IPS-18c (cell line): ENCODE results near the gene ALOX5.

Experiments used
- H3K4me3 ChIP-seq: 2 replicates; pipeline ENCODE4 v1.7.0; 2013; ENCODE audit warnings: low read depth, mild to moderate bottlenecking, low read length, moderate library complexity; ENCODE audit not compliant: insufficient read depth
- H3K9me3 ChIP-seq: one replicate; pipeline ENCODE4 v1.6.1; 2013; ENCODE audit warnings: mild to moderate bottlenecking, low read length, moderate library complexity; ENCODE audit not compliant: control insufficient read depth, insufficient read depth

ALOX5 gene

GRCh38 chr10:45428611-45429510 lies 54.8 kb downstream of the ALOX5 start:
- H3K9me3 ChIP-seq = peaks cover 1% of the 10 kb centered on the region
- H3K4me3 ChIP-seq = no peak overlapping the region

DNA sequence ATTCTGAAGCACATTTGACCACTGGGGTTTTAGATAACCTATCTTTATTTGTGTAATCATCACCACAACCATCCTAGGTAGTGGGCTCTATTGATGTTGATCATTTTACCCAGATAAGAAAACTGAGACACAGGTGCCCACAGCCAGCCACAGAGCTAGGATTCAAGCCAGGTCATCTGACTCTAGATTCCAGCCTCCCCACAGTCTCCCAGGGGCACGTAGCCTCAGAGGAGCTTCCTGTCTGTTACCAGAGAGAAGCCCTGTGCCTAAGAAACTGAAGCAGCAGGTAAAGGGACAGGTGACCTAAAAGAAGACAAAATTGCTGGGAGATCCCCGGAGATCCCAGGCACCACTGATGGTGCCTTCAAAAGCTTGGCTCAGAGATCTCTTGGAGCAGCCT lies 55.8 kb downstream of the ALOX5 start:
- H3K4me3 ChIP-seq = no peak overlapping the region

DNA sequence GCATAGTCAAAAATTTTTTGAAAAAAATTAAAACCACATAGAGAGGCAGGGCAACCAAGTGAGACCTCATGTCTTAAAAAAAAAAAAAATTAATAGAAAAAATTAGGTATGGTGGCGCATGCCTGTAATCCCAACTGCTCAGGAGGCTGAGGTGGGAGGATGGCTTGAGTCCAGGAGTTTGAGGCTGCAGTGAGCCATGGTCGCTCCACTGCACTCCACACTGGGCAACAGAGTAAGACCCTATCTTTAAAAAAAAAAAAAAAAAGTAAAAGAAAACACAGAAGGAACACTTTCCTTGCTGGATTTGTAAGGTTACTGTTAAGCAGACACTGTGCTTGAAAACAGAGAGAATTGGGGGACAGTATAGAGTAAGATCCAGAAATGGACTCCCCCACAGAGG lies 58.1 kb downstream of the ALOX5 start:
- H3K4me3 ChIP-seq = no peak overlapping the region
- peaks cover 7% of the 10 kb centered on the region for H3K9me3 ChIP-seq

More for the DNA sequence above, 55.8 kb downstream of the ALOX5 start:
- peaks cover 2% of the 10 kb centered on the region for H3K9me3 ChIP-seq

- no peak overlapping the region for H3K4me3 ChIP-seq
- H3K9me3 ChIP-seq = peaks cover 8% of the 10 kb centered on the region
These were observed 58.9 kb downstream of the ALOX5 start for GRCh38 chr10:45432700-45433472.

DNA sequence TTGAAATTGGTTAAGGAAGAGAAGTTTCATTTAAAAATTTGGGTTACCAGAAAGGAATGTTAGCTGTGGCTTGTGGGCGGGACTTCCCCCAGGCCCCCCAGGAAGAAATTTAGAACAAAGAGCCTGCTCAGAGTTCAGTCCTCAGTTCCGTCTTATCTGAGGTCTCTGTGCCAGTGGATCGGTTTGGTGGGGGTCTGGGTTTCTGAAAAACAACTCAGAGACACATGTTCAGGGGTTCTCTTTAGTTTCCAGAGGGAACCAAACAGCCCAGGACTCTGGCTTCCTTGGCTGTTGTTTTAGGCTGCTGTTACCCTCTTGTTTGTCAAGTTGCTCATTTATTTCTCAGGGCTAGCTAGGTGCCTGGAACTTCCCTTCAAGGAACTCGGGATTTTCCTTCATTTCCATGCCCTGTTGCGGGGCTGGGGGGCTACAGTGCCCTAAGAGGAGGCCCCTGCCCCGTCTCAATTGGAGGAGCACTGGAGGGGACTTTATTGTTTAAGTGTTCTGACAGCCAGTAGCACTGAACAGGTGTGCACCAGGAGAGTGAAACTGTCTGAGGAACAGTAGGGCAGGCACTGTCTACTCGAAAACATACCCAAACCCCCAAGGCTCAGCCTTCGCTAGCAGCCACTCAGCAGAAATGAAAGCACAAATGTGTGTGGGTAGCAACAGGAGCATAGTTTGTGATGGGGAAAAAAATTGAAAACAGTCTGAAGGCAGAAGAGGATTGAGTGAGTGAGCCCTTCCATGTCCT lies 59.9 kb downstream of the ALOX5 start:
- H3K4me3 ChIP-seq = no peak overlapping the region
- H3K9me3 ChIP-seq = peaks cover 8% of the 10 kb centered on the region

DNA sequence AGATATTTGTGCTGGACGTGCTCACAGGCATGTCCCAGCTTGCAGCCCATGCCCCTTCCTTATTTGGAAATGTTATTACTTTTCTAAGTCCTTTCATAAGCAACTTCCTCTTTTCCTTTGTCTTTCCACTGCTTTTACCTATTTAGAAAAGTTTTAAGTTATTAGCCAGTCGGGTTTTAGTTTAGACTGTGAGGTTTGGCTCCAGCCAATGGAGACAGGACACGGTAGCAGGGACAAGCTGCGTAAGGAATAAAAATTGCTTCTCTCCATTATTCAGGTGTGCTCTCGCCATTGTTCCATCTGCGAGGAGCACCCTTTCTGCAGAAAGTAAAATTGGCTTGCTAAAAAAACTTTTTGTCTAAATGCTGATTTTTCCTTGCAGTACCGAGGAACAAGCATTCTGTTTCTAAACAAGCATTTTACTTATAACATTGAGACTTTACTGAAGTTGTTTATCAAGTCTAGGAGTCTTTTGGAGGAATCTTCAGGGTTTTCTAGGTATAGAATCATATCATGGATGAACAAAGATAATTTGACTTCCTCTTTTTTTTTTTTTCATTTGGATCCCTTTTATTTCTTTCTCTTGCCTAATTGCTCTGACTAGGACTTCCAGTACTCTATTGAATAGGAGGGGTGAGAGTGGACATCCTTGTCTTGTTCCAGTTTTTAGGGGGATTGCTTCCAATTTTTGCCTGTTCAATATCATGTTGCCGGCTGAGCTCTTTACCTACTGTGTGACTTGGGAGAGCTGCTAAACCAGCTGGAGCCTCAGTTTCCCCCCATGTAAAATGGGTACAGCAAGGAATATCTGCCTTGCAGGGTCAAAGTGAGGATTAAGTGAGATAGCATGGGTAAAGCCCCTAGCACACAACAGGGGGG lies 63.8 kb downstream of the ALOX5 start:
- peaks cover 8% of the 10 kb centered on the region for H3K9me3 ChIP-seq

GRCh38 chr10:45438466-45439090 lies 64.6 kb downstream of the ALOX5 start:
- Histone ChIP-seq H3K9me3 (peaks cover 8% of the 10 kb centered on the region), H3K4me3 (no peak overlapping the region)

More for the DNA sequence above, 63.8 kb downstream of the ALOX5 start:
- no peak overlapping the region for H3K4me3 ChIP-seq

DNA sequence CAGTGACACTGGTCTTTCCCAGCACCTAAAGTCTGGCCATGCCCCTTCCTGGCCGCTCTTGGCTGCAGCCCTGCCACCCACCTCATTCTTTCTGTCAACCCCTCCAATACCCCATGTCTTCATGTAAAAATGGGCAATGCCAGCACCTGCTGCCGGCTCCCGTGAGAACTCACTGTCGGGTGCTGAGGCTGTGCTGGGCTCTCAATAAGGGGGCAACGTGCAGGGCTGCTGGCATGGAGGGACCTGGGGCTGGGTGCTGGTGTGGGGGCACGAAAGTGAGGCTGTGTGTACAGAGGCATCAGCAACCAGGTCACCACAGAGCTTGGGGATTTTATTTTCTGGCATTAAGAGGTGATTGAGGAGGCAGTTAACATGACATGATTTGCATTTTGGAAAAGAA lies 65.3 kb downstream of the ALOX5 start:
- H3K4me3 ChIP-seq = no peak overlapping the region; the same call in 1 of the 2 replicates

DNA sequence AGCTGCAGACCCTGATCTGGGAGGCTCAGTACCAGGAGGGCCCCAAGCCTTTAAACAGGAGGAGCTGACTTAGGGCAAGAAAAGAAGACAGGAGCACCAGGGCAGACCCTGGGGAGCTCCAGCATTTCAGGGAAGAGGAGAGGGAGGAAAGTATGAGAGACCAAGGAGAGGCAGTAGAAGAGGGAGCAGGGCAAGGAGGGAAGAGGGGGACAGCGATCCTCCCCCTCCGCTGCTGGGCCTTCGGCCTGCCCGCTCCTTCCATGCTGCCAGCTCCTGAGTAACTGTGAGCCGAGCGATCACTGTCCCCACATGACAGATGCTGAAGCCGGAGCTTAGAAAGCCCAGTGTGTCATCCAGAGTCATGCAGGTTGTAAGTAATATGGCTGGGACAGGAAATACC lies 65.9 kb downstream of the ALOX5 start:
- Histone ChIP-seq H3K9me3 (peaks cover 6% of the 10 kb centered on the region), H3K4me3 (no peak overlapping the region)

More for the DNA sequence above, 65.3 kb downstream of the ALOX5 start:
- peaks cover 6% of the 10 kb centered on the region for H3K9me3 ChIP-seq

- Histone ChIP-seq H3K4me3 (no peak overlapping the region), H3K9me3 (peaks cover 6% of the 10 kb centered on the region)
These were observed 66.6 kb downstream of the ALOX5 start for GRCh38 chr10:45440511-45441062.

DNA sequence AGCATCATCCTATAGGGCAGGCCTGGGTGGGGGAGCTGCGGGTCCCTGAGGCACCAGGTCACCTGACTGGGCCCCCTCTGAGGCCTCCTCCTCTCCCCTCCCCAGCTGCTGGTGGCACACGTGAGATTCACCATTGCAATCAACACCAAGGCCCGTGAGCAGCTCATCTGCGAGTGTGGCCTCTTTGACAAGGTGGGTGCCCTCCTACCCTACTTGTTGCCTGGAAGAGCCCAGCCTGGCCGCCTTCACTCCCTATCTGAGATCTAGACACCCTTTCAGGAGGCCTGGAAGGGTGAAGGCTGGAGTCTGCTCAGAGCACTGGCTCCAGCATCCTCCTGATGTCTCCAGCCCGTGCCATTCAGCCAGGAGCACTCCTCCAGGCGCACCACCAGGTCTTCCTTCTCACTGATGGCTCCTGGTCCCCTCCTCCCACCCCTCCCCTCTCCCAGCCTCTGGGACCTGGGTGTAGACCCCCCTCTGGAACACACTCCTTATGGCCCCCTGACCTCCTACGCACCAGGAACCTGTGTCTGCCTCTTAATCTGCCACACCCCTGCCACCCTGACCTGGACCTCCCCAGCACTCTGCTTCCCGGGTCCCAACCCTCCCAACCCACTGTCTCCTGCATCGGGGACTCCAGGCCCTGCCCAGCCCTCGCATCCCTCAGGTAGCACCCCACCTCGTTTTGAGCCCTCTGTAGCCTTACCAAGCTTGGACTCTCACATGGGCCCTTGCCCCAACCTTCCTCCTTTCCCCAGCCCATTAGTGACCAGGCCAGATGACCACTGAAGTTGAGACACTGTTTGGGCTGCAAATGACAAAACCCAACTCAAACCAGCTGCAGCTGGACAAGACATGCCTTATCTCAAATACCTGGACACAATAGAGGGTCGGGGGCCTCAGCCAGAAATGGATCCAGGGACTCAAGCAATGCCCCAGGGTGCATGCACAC lies 67.5 kb downstream of the ALOX5 start:
- peaks cover 6% of the 10 kb centered on the region for H3K9me3 ChIP-seq
- no peak overlapping the region for H3K4me3 ChIP-seq

DNA sequence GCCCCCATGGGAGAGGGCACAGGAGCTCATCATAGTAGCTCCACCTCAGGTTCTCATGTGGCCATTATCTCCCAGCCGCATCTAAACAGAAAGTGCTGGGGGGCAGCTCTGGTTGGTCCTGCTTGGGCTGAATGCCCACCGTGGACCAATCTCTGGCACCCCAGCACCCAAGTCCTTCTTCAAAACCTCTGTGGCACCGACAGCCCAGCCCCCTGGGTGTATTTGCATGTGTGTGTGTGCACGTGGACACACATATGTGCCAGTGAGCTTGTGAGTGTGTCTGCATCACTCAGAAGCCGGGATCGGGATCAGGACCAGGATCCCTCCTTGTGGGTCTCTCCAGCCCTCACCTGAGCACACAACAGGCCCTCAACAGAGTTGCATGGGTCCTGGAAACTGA lies 68.2 kb downstream of the ALOX5 start:
- Histone ChIP-seq H3K4me3 (no peak overlapping the region), H3K9me3 (no peaks in the 10 kb centered on the region)

GRCh38 chr10:45442662-45443061 lies 68.6 kb downstream of the ALOX5 start:
- Histone ChIP-seq H3K9me3 (no peaks in the 10 kb centered on the region), H3K4me3 (no peak overlapping the region)

- Histone ChIP-seq H3K4me3 (no peak overlapping the region), H3K9me3 (no peaks in the 10 kb centered on the region)
These were observed 69.3 kb downstream of the ALOX5 start for GRCh38 chr10:45443101-45444009.
